Esophagus muscularis mucosa (tissue), 4 donors: ENCODE results near the gene RPRD1A. TPM values are rescaled to one million over a fixed set of nuclear protein-coding genes. Genes with fewer than 3 reads are reported as not detected.
A peak's percentile ranks its signal among the peaks of the same experiment; 100 is the strongest.

Experiments
- DNase-seq: peaks from one replicate; pipeline ENCODE4 v3.0.0-alpha.2; 2017; ENCODE audit errors: extremely low spot score
- H3K27ac ChIP-seq, 4 donors: fragments of 200-600 bp; sonication (generic); replicated peaks in 1 of 4; 1 replicate in 3 of 4; 2 replicates in 1 of 4; pipeline ENCODE4 v1.5.1; 2016 to 2019; ENCODE audit warnings: mild to moderate bottlenecking in 1 of 4
- H3K27me3 ChIP-seq, 4 donors: fragments of 200-600 bp; sonication (generic); one replicate each; pipeline versions ENCODE4 v1.5.1 to v1.6.0; 2016 to 2019
- H3K36me3 ChIP-seq, 4 donors: fragments of 200-600 bp; sonication (generic); one replicate each; pipeline ENCODE4 v1.5.1; 2016 to 2019
- H3K4me1 ChIP-seq, 4 donors: fragments of 200-600 bp; sonication (generic); one replicate each; pipeline ENCODE4 v1.5.1; 2016 to 2019
- H3K4me3 ChIP-seq, 4 donors: fragments of 200-600 bp; sonication (generic); 1 replicate in 2 of 4; 2 replicates in 2 of 4; pipeline ENCODE4 v1.5.1; 2016 to 2019; ENCODE audit warnings: mild to moderate bottlenecking in 4 of 4, moderate library complexity in 1 of 4
- H3K9me3 ChIP-seq, 4 donors: fragments of 200-600 bp; sonication (generic); 1 replicate in 3 of 4; 2 replicates in 1 of 4; pipeline ENCODE4 v1.5.1; 2016 to 2019
- CTCF ChIP-seq, 3 experiments: fragments of 200-600 bp in 2 of 3; fragments of 450-650 bp in 1 of 3; sonication (generic) in 2 of 3; IDR thresholded peaks; one replicate each; pipeline ENCODE4 v1.5.1; 2017 to 2019; ENCODE audit warnings: antibody characterized with exemption in 3 of 3, mild to moderate bottlenecking in 2 of 3, moderate library complexity in 1 of 3
- EP300 ChIP-seq: sonication (generic); formaldehyde crosslinking; IDR thresholded peaks from one replicate; pipeline ENCODE4 v1.6.1; 2017; ENCODE audit warnings: antibody characterized with exemption
- POLR2A ChIP-seq: fragments of 450-650 bp; IDR thresholded peaks from one replicate; pipeline ENCODE4 v1.6.1; 2017; ENCODE audit warnings: antibody characterized with exemption, moderate library complexity, mild to moderate bottlenecking, low read depth
- POLR2AphosphoS5 ChIP-seq, 2 donors: sonication (generic); formaldehyde crosslinking; IDR thresholded peaks; one replicate each; pipeline ENCODE4 v1.6.1; 2017; ENCODE audit warnings: antibody characterized with exemption in 2 of 2
- WGBS: methylation state at CpG from one replicate; pipeline ENCODE4 v1.1.5; 2018; 5-methylcytosine and 5-hydroxymethylcytosine counted together
- intact Hi-C: fragments of 100-400 bp; cut with DNase I; formaldehyde crosslinking; loops from one replicate; pipeline ENCODE4 v1.15.1; 2023
- total RNA-seq, 4 donors: library from RNA; depleted of rRNA; stranded (reverse); fragments of >200 nt; gene quantifications; one replicate each; pipeline versions ENCODE4 v1.1.0 to v1.2.1, GENCODE V29; 2016

Gene RPRD1A
- total RNA-seq, 4 donors from 2014 or later, result 62.9 to 86.8 (median 77.2) TPM

- 75% methylated on average over 3 of the region's 3 CpGs for WGBS
- DNase-seq, result no peak
- Histone ChIP-seq H3K4me3 (no peak overlapping the region), H3K27me3 (no peaks in the 10 kb centered on the region), H3K4me1 (no peaks in the 10 kb centered on the region), H3K27ac (no peak overlapping the region), H3K36me3 (no peaks in the 10 kb centered on the region), H3K9me3 (no peaks in the 10 kb centered on the region)
- intact Hi-C loops, result no loop called here
- TF ChIP-seq CTCF (IDR thresholded peaks at IDR 0.05) (no peak), POLR2AphosphoS5 (IDR thresholded peaks at IDR 0.05) (no peak), POLR2A (no peak), EP300 (no peak)
These were observed 58.1 kb downstream of the RPRD1A start for GRCh38 chr18:36009214-36009613.

GRCh38 chr18:36006997-36007396, 60.4 kb downstream of the RPRD1A start:
- no peaks in the 10 kb centered on the region for H3K27me3 ChIP-seq
- WGBS, result 98% methylated on average over 2 of the region's 2 CpGs
- no peak overlapping the region for H3K4me3 ChIP-seq
- no peak for TF ChIP-seq POLR2A
- no peak for TF ChIP-seq POLR2AphosphoS5 (IDR thresholded peaks at IDR 0.05)
- no peak for TF ChIP-seq EP300
- no peak for TF ChIP-seq CTCF (IDR thresholded peaks at IDR 0.05)
- no peaks in the 10 kb centered on the region for H3K36me3 ChIP-seq
- DNase-seq, result no peak
- no peaks in the 10 kb centered on the region for H3K9me3 ChIP-seq
- no peak overlapping the region for H3K27ac ChIP-seq
- H3K4me1 ChIP-seq, result no peaks in the 10 kb centered on the region
- intact Hi-C loops, result no loop called here

GRCh38 chr18:35999925-36000324, 67.4 kb downstream of the RPRD1A start:
- Histone ChIP-seq H3K4me1 (no peaks in the 10 kb centered on the region), H3K27me3 (no peaks in the 10 kb centered on the region), H3K36me3 (no peaks in the 10 kb centered on the region), H3K27ac (no peak overlapping the region), H3K4me3 (no peak overlapping the region), H3K9me3 (no peaks in the 10 kb centered on the region)
- intact Hi-C loops, result no loop called here
- TF ChIP-seq POLR2AphosphoS5 (IDR thresholded peaks at IDR 0.05) (no peak), CTCF (IDR thresholded peaks at IDR 0.05) (no peak), EP300 (no peak), POLR2A (no peak)
- no peak for DNase-seq
- WGBS, result 68% methylated on average over 1 of the region's 1 CpG

GRCh38 chr18:35998967-35999366, 68.4 kb downstream of the RPRD1A start:
- H3K4me1 ChIP-seq, result no peaks in the 10 kb centered on the region
- H3K4me3 ChIP-seq, result no peak overlapping the region
- TF ChIP-seq CTCF (IDR thresholded peaks at IDR 0.05) (peak in 1 of 3 experiments; percentile 18), EP300 (no peak)
- H3K36me3 ChIP-seq, result no peaks in the 10 kb centered on the region
- WGBS, result 71% methylated on average over 1 of the region's 1 CpG
- no peak for DNase-seq
- H3K27ac ChIP-seq, result no peak overlapping the region
- intact Hi-C loops, result no loop called here
- no peaks in the 10 kb centered on the region for H3K9me3 ChIP-seq
- H3K27me3 ChIP-seq, result no peaks in the 10 kb centered on the region

- intact Hi-C loops, result no loop called here
- WGBS, result 91% methylated on average over 6 of the region's 6 CpGs
- H3K4me3 ChIP-seq, result no peak overlapping the region
- peaks cover 6 to 46% (median 19%) of the 10 kb centered on the region in 4 donors for H3K36me3 ChIP-seq
- DNase-seq, result no peak
- H3K9me3 ChIP-seq, result no peaks in the 10 kb centered on the region
- H3K27ac ChIP-seq, result no peak overlapping the region
- H3K27me3 ChIP-seq, result no peaks in the 10 kb centered on the region
- TF ChIP-seq POLR2A, result no peak
- TF ChIP-seq CTCF (IDR thresholded peaks at IDR 0.05), result no peak
- no peak for TF ChIP-seq POLR2AphosphoS5 (IDR thresholded peaks at IDR 0.05)
- TF ChIP-seq EP300, result no peak
- no peaks in the 10 kb centered on the region for H3K4me1 ChIP-seq
These were observed 74.3 kb downstream of the RPRD1A start for GRCh38 chr18:35993013-35993412.
